Stimulated activated CD8-positive, alpha-beta memory T cell treated with anti-CD3 and anti-CD28 coated beads, Interleukin-12 subunit alpha, Interleukin-12 subunit beta, amount 100 ng/mL, for 24 hours (primary cell): Measurements from ENCODE around the gene MERTK.
"Not testable (repeated sequence)": the region's sequence is repeated elsewhere in the genome, so short reads cannot be mapped to it uniquely, and the experiment has no call there.

Experiments
- DNase-seq: peaks from one replicate; pipeline ENCODE4 v3.0.0-alpha.2; 2020; ENCODE audit errors: extremely low read depth

Gene MERTK

DNA sequence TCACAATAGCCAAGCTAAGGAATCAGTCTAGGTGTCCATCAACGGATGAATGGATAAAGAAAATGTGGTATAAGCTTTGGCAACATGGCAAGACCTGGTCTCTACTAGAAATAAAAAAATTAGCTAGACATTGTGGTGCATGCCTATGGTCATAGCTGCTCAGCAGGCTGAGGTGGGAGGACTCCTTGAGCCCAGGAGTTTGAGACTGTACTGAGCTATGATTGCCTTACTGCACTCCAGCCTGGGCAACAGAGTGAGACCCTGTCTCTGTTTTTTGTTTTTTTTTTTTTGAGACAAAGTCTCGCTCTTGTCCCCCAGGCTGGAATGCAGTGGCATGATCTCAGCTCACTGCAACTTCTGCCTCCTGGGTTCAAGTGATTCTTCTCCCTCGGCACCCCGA, 11.6 kb downstream of the MERTK start:
- DNase-seq, result not testable (repeated sequence)

DNA sequence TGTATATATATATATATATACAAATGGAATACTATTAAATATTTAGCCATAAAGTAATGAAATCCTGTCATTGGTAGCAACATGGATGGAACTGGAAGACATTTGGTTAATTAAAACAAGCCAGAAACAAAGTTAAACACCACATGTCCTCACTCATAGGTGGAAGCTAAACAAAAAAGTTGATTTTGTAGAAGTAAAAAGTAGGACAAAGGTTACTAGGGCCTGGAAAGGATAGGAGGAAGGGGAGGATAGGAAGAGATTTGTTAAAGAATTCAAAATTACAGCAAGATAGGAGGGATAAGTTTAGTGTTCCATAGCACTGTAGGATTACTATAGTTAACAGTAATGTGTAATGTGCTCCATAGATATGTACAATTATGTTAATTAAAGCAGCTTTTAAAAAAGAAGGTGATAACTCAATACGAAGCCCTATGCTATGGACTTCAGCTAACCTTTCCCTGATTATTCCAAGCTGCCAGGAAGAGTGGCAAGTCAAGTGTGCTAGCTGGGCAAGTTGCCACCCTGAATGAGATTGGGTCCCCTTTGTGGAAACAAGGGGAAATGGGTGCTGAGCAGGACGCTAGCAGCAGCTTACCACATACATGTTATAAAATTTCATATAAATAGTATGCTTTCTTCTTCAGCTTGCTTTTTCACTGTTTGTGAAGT, 12.3 kb downstream of the MERTK start:
- no peak for DNase-seq

DNA sequence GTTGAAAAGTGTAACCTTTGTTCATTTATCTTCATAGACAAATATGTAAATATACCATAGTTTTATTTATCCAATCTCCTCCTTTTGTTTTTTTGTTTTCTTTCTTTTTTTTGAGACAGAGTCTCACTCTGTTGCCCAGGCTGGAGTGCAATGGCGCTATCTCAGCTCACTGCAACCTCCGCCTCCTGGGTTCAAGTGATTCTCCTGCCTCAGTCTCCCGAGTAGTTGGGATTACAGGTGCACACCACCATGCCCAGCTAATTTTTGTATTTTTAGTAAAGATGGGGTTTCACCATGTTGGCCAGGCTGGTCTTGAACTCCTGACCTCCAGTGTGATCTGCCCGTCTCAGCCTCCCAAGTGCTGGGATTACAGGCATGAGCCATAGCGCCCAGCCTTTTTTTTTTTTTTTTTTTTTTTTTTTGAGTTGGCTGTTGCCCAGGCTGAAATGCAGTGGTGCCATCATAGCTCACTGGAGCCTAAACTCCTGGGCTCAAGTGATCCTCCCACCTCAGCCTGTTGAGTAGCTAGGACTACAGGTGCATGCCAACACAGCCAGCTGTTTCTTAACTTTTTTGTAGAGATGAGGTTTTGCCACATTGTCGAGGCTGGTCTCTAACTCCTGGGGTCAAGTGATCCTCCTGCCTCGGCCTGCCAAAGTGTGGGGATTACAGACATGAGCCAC, 13.0 kb downstream of the MERTK start:
- not testable (repeated sequence) for DNase-seq

DNA sequence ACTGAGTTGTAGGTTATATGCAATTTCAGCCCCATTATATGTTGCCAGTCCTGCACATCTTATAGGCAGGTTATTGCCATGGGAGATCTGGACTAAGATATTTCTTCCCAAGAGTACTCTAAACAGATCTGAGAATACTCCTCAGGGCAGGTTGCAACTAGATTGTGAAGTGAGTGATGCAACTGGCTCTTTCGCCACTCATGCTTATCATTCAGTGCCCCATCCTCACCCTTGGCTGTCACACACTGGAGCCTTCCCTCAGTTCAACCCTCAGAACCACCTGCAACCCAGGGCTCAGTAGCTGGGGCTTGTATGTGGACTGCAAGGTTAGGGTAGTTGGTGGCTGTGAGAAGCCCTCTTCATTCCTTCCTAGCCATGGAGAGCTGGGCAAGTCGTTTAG, 14.1 kb downstream of the MERTK start:
- DNase-seq, result no peak

DNA sequence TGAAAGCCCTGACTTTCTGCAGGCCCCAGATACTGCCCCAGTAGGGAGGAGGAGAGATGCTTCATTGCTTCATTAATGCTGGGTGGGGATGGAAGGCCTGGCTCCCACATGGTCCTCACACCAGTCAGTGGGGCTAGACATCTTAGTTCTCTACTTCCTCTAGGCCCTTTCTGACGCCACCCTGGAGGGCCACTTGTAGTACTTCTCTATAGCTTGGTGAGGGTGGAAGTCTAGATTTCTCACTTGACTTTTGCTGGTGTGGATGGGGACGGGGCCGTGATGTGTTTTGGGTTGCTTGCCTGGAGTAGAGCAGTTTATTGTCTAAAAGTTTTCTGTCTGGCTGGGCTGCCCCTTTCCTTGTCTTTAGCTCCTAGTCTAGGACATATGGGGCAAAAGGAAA, 18.7 kb downstream of the MERTK start:
- no peak for DNase-seq

DNA sequence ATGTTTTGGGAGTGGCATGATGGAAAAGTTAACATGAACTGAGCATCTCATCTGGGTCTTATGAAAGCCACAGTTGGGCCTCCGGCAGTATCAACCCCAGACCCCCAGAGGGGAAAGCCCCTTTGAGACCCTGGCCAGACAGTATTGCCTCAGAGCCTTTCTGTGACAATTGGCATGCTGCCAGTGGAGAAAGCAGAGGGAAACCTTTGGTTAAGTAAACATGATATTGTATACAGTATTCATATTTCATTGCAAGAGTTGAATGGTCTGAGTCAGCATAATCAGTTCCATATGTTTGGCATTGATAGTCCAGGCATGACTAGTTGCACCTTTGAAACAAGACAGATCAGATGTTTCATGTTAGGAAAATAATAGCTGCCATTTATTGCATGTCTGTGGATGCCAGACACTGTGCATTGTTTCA, 20.0 kb downstream of the MERTK start:
- DNase-seq, result no peak

DNA sequence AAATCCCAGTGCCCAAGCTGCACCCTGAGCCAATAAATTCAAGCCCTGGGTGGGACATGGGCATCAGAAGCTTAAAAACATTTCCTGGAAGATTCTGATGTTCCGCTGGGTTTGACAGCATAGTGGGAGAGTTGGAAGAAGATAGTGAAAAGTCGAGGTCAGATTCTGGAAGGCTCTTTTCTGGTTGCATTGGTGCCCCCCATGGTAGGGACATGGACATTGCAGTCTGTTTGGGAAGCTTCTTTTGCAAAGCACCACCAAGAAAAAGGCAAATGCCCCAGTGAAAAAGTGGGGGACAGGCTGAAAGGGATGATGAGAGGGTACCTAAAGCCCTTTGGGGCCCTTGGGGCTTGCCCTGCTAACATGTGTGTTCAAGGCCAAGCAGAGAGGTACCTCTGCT, 21.0 kb downstream of the MERTK start:
- DNase-seq, result no peak

DNA sequence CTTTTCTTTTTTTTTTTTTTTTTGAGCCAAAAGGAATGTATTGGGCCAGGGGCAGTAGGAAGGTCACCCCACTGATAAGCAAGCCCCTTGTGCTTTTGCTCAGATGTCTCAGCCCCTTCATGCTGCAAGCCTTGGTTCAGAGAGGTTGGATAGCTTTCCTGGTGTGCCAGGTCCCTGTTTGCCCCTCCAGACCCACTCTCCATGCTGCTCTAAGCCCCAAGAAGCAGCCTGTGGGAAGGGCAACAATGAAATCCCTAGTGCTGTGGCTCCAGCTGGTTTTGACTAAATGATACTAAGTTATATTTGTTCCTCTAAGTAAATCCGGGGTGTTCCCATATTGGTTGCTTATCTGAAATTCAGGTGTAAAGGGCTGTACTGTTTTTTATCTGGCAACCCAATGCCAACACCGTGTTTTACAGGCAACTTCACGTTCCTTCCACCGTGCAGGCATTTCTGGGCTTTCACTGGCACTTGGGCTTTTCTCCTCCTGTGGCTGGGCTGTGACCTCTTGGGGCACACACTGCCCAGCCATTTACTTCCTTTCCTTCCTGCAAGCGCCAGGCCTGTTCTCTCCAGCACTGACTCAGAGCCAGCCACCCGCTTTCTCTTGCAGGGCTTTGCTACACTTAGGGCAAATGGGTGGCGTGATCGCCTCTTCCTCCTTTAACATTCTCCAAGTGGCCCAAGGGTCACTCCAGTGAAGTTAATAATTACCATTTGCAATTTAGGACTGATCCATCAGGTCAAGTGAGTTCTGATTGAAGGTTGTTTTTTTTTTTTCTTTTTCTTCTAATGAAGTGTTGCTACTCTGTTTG, 21.6 kb downstream of the MERTK start:
- DNase-seq, result no peak

DNA sequence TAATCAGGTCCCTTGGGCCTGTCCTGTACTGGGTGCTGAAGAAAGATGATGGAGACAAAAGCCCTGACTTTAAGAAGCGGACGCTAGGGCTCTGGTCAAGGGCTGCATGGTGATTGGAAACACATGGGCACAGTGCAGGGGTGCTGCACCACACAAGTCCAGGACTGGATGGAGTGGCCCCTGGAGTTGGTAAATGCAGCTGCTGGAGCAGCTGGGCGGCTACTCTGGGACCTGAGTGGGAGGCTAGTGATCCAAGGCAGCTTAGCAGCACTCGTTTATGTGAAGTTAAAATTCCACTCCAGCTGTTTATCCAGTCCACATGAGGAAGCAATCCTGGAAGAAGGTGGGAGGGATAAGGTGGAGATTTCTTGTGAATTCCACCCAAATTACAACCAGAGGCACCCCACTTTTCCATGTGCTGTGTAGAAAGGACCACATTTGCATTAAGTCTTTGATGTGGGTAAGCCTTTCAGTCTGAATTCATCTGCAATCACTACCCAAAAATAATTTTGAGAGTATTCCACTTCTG, 24.9 kb downstream of the MERTK start:
- DNase-seq, result no peak

DNA sequence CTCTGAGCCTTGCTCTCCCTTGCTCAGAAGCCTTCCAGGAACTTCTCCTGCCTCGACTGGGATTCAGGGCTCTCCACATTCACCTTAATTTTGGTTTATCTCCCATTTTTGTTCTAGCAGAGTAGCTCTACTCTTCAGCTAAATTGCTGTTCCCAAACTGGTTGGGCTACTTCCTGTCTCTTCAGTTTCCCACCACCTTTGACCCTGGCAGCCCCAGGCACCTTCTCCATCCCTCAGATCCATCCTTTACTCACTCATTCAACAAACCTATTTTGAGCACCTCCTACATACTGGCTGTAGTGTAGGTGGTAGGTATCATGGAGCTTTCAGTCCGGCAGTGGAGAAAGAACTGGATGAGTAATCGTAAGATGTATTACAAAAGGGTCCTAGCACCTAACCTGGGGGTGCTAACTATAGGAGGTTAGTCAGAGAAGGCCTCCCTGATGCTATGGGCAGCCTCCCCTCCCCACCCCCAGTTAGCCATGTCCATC, 26.3 kb downstream of the MERTK start:
- no peak for DNase-seq

DNA sequence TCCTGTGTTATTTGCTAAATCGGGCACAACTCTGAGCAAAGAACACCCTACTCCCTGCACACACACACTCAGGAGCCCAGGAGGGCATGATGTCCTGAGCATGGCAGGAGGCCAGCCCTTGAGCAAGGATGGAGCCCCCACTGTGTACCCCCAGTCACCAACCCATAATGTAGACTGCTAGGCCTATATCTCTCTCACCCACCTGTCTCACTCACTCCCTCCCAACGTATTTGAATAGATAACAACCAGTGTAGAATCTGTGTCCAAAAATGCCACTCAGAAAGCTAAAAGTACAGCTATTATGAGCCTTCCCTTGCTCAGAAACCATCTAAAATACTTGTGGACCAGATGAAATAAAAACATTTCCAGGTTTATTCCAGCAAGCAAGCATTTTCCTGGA, 29.3 kb downstream of the MERTK start:
- no peak for DNase-seq

DNA sequence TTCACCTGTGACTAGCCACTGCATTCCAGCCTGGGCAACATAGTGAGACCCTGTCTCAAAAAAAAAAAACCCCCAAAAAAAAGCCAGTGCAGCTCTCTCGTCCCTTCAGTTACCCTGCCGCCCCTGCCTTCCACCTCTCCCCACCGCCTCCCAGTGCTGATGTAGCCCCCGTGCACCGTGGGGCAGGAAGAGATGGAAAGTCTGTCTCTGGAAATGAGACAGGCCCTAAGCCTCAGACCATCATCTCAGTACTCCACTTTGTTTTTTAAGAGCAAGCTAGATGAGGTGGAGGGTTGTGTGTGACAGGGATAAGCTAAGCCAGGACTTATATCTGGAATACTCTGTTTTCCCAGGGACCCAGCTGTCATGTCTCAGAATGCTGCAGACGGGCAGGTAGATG, 32.0 kb downstream of the MERTK start:
- no peak for DNase-seq

DNA sequence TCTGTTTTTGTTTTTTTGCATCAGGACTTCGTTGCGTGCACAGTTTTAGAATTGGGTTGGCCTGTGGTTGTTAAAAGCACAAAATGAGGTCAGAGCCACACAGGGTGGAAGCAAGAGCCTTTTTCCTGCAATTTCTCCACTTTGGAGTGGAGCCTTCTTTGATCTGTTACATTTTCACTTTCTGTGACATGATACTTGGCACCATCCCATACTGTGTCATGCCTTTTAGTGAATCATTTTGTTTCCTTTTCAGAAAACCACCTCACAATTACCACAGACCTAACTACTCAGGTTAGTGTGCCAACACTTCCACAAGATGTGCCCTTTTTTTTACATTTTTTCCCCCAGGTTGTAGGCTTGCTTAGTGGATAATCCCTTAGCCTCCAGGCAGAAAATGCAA, 32.5 kb downstream of the MERTK start:
- DNase-seq, result no peak

DNA sequence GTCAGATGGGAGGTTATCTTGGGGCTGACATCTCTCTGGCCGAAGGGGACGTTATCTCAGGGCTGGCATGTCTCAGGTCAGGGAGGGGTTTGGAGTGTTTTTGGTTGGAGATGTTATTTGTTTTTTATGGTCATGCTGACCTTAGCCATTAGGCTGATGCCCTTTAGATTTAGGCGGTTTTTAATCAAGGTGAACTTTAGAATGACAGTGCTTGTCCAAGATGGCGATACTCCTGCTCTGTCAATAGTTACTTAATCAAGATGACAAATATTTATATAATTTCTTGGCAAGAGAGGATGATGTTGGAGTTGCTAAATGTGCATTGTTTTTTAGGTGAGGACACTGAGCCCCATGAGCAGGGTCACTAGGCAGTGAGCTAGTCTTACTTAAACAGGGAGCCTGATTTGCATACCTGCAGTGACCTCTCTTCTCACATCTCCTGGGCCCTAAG, 34.5 kb downstream of the MERTK start:
- no peak for DNase-seq

DNA sequence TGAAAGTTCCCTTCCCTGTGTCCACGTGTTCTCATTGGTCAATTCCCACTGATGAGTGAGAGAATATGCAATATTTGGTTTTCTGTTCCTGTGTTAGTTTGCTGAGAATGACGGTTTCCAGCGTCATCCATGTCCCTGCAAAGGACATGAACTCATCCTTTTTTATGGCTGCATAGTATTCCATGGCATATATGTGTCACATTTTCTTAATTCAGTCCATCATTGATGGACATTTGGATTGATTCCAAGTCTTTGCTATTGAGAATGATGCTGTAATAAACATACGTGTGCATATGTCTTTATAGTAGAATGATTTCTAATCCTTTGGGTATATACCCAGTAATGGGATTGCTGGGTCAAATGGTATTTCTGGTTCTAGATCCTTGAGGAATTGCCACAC, 35.5 kb downstream of the MERTK start:
- DNase-seq, result not testable (repeated sequence)

DNA sequence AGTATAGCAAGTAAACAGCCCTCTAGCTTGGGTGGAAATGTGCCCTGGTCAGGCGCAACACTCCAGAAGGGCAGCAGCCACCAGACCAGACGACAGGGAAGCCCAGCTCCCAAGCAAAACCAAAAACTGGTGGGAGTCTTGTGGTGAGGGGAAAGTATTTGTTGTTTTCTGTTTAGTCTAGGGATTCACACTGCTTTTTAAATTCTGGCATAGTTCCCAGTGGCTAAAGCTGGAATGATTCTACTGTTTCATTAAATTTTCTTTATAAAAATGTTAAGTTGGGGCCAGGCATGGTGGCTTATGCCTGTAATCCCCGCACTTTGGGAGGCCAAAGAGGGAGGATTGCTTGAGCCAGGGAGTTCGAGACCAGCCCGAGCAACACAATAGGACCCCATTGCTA, 38.5 kb downstream of the MERTK start:
- no peak for DNase-seq

DNA sequence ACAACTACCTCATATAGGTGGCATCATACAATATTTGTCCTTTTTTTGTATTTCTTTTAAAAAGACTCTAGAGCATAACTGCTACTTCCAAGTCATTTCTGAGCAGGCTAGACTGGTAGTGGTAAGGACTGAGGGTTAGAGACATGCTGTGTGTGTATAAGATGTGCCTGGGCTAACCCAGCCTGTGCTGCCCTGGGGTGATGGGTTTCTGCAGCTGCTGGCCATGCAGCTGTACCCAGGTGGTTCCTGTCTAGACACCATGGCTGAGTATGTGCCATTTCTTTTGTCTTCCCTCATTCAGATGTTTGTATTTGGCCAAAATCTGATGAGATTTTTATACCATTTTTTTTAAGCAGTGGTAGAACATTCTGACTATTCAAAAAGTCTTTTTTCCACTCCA, 40.0 kb downstream of the MERTK start:
- no peak for DNase-seq

DNA sequence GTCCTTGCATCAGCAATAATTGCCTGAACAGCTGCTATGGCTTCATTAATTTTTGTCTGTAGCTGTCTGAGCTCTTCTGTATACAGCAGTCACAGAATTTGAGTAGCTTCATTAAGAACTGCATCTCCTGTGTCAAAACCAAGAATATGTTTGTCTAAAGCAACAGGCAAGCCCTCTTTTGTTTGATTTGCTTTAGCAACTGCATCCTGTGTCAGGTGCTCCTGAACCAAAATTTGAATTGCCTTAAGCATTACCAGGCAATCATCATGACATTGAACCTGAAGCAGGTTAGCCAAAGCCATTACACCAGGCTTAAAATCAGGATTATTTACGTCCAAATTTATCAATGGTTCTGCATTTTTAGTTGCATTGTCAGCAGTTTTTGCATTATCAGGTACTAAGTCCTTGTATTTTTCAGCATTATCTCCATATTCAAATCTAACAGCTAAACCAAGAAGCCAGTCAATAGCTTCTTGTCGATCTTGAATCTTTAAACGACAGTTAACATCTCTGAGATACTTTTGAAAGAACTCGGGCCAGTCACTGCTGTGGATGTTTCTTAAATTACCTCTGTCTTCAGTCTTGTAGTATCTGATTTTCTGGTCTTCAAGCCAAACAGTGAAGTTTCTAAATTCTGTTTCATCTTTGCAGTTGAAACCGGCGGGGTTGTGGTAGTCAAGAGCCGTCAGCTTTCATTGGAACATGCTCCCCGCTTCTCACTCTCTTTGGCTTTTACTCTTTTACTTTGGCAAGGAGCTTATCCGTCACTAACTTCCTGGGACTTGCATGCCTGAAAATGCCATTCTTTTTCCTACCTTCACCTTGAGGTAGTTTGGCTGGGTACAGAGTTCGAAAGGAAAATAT, 42.2 kb downstream of the MERTK start:
- no peak for DNase-seq

DNA sequence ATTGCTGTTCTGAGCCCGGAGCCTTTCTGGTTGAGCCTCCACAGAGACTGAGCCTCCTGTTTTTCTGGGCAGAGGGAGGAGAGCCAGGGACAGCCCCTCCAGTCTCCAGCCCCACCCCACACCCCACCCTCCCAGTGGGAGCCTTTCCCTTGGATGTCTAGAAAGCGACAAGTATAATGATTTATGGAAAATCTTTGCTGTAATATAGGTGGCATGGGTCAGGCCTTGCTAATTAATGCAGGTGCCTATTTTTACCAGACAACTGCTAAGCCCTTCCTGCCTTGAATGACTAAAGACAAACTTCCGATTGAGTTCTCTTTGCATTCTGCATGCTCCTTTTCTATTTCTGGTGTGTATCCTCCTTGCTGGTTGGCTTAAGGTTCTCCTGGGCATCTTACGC, 43.1 kb downstream of the MERTK start:
- no peak for DNase-seq

DNA sequence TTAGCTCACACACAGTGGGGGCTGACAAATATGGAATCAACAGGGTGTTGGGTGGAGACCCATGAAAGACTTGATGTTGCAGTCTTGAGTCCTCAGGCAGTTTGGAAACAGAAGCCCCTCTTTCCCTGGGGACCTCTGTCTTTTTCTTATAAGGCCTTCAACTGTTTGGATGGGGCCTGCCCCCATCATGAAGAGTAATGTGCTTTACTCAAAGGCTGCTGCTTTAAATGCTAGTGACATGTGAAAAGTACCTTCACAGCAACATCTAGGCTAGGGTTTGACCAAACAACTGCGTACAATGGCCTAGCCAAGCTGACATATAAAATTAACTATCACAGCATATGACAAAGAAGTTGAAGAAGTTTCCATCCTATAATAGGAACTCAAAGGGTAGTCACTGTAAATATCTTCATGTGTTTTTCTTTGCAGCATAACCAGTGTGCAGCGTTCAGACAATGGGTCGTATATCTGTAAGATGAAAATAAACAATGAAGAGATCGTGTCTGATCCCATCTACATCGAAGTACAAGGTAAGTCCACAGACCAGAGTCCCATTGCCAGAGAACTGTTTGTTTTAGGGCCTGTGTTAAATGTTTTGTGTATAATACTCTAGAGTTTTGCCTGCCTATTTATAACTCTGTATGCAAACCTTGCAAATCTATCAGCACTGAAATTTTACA, 46.3 kb downstream of the MERTK start:
- DNase-seq, result no peak
